GM06990 (cell line): ENCODE data around the gene TLE6.
A peak's percentile ranks its signal among the peaks of the same experiment; 100 is the strongest.

Experiments used
- DNase-seq: peaks from one replicate; pipeline ENCODE4 v3.0.0-alpha.2; 2011; ENCODE audit not compliant: insufficient read length; ENCODE audit errors: extremely low read depth
- H3K27me3 ChIP-seq: replicated peaks from 2 replicates; pipeline ENCODE4 v1.6.0; 2011; ENCODE audit warnings: low read length; ENCODE audit not compliant: control insufficient read depth, insufficient read depth
- H3K36me3 ChIP-seq: 2 replicates; pipeline ENCODE4 v1.5.1; 2011; ENCODE audit warnings: low read length; ENCODE audit not compliant: control insufficient read depth, insufficient read depth
- H3K4me3 ChIP-seq: replicated peaks from 2 replicates; pipeline ENCODE4 v1.5.1; 2011; ENCODE audit warnings: low read depth, mild to moderate bottlenecking, control low read depth, low read length
- TF ChIP-seq, protein P1 (sequence below): IDR thresholded peaks from 2 replicates; pipeline ENCODE4 v1.5.1; 2011; ENCODE audit warnings: low read length, control low read depth, mild to moderate bottlenecking, inconsistent platforms; ENCODE audit not compliant: insufficient read depth, poor library complexity, severe bottlenecking

Gene TLE6

DNA sequence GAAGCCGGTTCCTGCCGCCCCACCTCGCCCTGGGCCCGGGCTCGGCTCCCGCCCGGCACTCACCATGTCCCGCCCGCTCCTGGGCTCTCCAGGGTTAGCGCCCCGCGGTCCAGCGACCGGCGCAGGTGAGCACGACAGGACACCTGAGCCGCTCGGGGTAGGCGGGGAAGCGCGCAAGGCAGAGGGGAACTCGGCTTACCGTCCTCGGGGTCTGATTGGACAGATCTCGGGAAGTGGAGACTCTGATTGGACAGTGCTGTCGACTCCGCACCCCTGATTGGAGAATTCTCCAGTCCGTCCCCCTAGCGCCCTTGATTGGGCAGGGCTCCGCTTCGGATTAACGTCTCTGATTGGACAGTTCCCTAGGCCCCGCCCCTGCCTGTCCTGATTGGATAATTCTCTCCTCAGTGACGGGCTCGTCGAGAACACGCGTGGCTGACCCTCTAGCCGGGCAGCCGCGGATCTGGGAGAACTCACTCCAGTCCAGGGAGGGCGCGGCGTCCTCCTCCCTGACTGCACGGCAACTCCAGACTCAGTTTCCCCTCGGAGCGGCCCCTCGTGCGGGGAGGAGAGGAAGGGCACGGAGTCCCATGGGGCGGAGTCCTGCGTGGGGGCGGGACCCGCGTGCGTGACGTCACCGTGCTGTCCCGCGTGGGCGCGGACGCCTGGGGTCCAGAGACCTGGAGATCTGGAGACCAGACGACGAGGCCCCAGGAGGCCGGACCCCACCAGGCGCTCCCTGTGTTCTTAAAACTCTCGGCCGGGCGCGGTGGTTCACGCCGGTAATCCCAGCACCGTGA, 32.4 kb upstream of the TLE6 start, which contains the start of gene ZNF77:
Gene ZNF77, minus strand, starts transcription at position 197 of the 800 bp plus-strand sequence. Its CDS starts 131 bp downstream, at position 66.
- H3K36me3 ChIP-seq, result no peaks in the 10 kb centered on the region

DNA sequence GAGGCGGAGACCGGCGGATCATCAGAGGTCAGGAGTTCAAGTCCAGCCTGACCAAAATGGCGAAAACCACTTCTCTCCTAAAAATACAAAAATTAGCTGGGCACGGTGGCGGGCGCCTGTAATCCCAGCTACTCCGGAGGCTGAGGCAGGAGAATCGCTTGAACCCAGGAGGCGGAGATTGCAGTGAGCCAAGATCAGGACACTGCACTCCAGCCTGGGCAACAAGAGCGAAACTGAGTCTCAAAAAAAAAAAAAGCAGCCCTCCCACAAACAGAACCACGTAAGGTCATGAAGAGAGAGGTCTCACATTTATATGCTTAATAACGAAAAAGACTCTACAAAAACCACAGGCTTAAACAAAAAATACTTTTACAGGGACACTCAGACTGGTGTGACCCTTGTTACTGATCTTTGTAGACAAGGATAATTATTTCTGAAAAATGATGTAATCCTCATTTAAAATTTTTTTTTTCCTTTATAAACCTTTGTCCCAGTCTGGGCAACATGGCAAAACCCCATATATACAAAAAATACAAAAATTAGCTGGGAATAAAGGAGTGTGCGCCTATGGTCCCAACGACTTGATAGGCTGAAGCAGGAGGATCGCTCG, 31.7 kb upstream of the TLE6 start:
- H3K27me3 ChIP-seq, result no peaks in the 10 kb centered on the region
- DNase-seq, result no peak
- peak overlapping the region; percentile 86 for H3K4me3 ChIP-seq
- H3K36me3 ChIP-seq, result no peaks in the 10 kb centered on the region
- TF ChIP-seq, protein P1, sequence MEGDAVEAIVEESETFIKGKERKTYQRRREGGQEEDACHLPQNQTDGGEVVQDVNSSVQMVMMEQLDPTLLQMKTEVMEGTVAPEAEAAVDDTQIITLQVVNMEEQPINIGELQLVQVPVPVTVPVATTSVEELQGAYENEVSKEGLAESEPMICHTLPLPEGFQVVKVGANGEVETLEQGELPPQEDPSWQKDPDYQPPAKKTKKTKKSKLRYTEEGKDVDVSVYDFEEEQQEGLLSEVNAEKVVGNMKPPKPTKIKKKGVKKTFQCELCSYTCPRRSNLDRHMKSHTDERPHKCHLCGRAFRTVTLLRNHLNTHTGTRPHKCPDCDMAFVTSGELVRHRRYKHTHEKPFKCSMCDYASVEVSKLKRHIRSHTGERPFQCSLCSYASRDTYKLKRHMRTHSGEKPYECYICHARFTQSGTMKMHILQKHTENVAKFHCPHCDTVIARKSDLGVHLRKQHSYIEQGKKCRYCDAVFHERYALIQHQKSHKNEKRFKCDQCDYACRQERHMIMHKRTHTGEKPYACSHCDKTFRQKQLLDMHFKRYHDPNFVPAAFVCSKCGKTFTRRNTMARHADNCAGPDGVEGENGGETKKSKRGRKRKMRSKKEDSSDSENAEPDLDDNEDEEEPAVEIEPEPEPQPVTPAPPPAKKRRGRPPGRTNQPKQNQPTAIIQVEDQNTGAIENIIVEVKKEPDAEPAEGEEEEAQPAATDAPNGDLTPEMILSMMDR, result no peak

More for the DNA sequence above, 32.4 kb upstream of the TLE6 start, which contains the start of gene ZNF77:
- H3K4me3 ChIP-seq, result peak within 1 kb of the TSS; percentile 86
- TF ChIP-seq, protein P1, result no peak
- peak; percentile 92 for DNase-seq
- H3K27me3 ChIP-seq, result no peaks in the 10 kb centered on the region

DNA sequence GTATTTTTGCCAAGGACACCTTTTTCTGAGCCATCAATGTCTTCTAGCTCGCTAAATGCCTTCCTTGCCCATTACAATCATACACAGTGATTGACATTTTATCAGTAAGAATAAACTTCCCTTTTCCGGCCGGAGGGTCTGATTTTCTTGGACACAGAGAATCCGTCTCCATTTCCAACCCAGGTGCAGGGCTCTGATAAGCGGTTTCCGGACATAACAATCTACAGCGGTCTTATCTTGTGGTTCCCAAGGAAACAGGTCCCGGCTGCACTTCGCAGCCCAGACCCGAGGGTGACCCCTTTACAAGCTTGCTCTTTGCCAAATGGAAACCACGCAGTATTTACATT, 27.5 kb upstream of the TLE6 start:
- TF ChIP-seq, protein P1, result no peak
- Histone ChIP-seq H3K4me3 (peak overlapping the region; percentile 87), H3K36me3 (no peaks in the 10 kb centered on the region), H3K27me3 (no peaks in the 10 kb centered on the region)
- no peak for DNase-seq

DNA sequence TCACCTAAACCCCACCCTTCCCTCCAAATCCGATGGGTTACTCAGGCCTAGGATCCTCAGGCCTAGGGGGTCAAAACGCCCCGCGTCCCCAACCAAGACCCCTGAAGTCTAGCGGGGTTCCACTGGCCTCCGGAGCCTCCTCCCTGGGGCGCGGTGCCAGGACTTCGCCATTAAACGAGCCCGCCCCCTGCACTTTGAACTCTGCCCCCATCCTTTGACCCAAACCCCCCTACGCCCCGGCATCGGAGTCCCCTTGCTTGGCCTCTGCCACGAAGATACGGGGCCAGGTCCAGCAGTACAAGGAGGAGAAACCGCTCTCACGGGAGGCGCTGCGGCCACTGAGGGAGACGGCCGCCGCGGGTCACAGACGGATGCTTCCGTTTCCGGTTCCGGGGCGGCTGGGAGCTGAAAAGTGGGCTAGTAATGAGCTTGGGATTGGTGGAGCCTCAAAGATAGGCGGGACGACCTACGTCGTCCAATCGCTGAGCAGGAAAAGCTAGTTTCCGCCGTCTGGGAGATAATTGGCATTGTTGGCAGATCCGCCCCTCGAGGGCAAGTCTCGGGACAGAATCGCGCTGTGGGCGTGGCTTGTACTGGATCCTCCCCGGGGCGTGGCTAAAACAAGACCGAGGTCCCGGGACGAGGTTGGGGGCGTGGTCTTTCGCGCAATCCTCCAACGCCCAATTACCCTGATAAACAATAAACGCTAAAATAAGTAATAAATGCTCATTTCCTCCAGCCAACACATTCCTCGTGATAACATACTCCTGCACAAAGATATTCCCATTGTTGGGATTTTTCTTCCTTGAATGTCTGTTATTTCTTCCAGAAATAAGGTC, 26.9 kb upstream of the TLE6 start:
- peak; percentile 97 for DNase-seq
- Histone ChIP-seq H3K36me3 (no peaks in the 10 kb centered on the region), H3K27me3 (no peaks in the 10 kb centered on the region), H3K4me3 (peak overlapping the region; percentile 87)
- TF ChIP-seq, protein P1, result no peak

DNA sequence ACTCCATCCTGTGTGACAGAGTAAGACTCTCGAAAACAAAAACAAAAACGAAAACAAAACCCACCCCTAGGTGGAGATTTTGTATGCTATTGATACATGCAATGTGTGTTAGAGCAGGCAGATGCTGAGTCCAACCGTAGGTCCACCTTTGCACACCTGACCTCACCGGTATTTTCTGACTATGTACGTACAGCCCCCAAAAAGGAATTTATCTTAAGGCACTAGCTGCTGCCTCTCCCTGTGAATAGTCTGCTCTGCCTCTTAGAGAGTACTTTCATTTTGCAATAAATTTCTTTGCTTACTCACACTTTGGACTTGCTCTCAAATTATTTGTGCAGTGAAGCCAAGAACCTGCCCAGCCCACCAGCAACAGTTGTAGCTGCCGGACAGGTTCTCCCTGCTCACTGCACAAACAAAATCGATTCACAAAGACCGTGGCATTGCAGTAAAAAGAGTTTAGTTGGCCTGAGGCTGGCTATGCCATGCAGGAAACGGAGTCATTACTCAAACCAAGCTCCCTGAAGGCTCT, 24.3 kb upstream of the TLE6 start:
- Histone ChIP-seq H3K4me3 (peak overlapping the region; percentile 9; the same call in 1 of the 2 replicates), H3K27me3 (no peaks in the 10 kb centered on the region), H3K36me3 (no peaks in the 10 kb centered on the region)
- TF ChIP-seq, protein P1, result no peak
- peak; percentile 31 for DNase-seq
